ENCODE measurements around the gene TLX3. TPM values are rescaled to one million over a fixed set of nuclear protein-coding genes. Genes with fewer than 3 reads are reported as not detected.

TLX3 gene
- total and polyA plus RNA-seq, 2 of the 4 experiments (the other 2 are of a cell fraction), result not detected

GRCh38 chr5:171316258-171317121 is 7.4 kb downstream of the TLX3 start:
- Histone ChIP-seq H2BK15ac (ENCODE audit: low read depth, low read length) (no peak overlapping the region), H3K9me3 (ENCODE audit: control insufficient read depth, insufficient read depth, low read length) (peaks cover 9% of the 10 kb centered on the region; the same call in 1 of the 2 replicates), H3K4me3 (ENCODE audit: insufficient read depth, low read depth, low read length) (no peak overlapping the region), H2BK20ac (ENCODE audit: low read depth, low read length) (no peak overlapping the region), H3K27me3 (ENCODE audit: control insufficient read depth, insufficient read depth, low read length) (peaks cover 93% of the 10 kb centered on the region), H3K4me1 (ENCODE audit: control insufficient read depth, insufficient read depth, low read length) (peaks cover 3% of the 10 kb centered on the region; the same call in 1 of the 2 replicates), H3K79me1 (ENCODE audit: low read depth in 1 of 2, low read length in 2 of 2) (no peaks in the 10 kb centered on the region), H2BK5ac (ENCODE audit: low read depth, low read length, poor library complexity, severe bottlenecking) (no peak overlapping the region), H4K20me1 (ENCODE audit: insufficient read depth, low read length) (peaks cover 5% of the 10 kb centered on the region), H3K14ac (replicated peaks; ENCODE audit: low read depth, low read length) (no peak overlapping the region), H3K4me2 (ENCODE audit: low read depth, low read length) (peak overlapping the region; percentile 44; the same call in 1 of the 2 replicates), H3K36me3 (ENCODE audit: control insufficient read depth, insufficient read depth, low read length) (no peaks in the 10 kb centered on the region), H2AFZ (replicated peaks; ENCODE audit: low read length, poor library complexity) (peak overlapping the region; percentile 47), H2AK9ac (replicated peaks; ENCODE audit: low read depth, low read length, poor library complexity) (no peak overlapping the region), H4K5ac (ENCODE audit: low read depth, low read length) (no peak overlapping the region), H3K9me1 (ENCODE audit: insufficient read depth, low read length) (no peaks in the 10 kb centered on the region), H3K4ac (ENCODE audit: low read depth, low read length) (no peak overlapping the region), H4K8ac (ENCODE audit: low read depth in 2 of 2, low read length in 2 of 2) (no peak overlapping the region), H3K9ac (ENCODE audit: low read depth, low read length) (no peak overlapping the region), H2AK5ac (ENCODE audit: low read depth, low read length) (no peak overlapping the region), H3K23ac (ENCODE audit: low read depth, low read length) (no peak overlapping the region), H3K18ac (ENCODE audit: low read depth, low read length) (no peak overlapping the region), H3K56ac (ENCODE audit: extremely low read depth, insufficient read depth, low read length) (no peak overlapping the region), H2BK120ac (ENCODE audit: low read depth, low read length) (no peak overlapping the region), H3K27ac (ENCODE audit: insufficient read depth, low read length) (no peak overlapping the region), H4K91ac (ENCODE audit: insufficient read depth, low read depth, low read length) (no peak overlapping the region)
- intact Hi-C loops (cut with micrococcal nuclease) (no loop called here), dilution Hi-C loops (cut with HindIII; ENCODE audit: low sequenced_read_pairs, unreplicated experiment) (no loop called here), in situ Hi-C loops (cut with MboI; ENCODE audit: low sequenced_read_pairs) (no loop called here)
- ATAC-seq (ENCODE audit: low read depth) (peak; percentile 41; the same call in 1 of the 2 replicates), DNase-seq (peak; percentile 20)
- POLR2A ChIA-PET (ENCODE audit: unreplicated experiment), result no interaction called here
- WGBS, 2 experiments (ENCODE audit: extremely low coverage in 2 of 2, insufficient read length in 1 of 2), result 5% methylated on average over 29 of the region's 66 CpGs; no CpG with 5 or more reads in 1 of the 2 experiments
- no TSS peak for BruUV-seq (replicated peaks)
- CTCF ChIA-PET, result no interaction called here
- TF ChIP-seq ELK1 (IDR thresholded peaks at IDR 0.05; ENCODE audit: borderline replicate concordance, low read depth, low read length), result no peak
- TF ChIP-seq FOS (IDR thresholded peaks at IDR 0.05; ENCODE audit: low read depth, low read length), result no peak
- TF ChIP-seq BHLHE40 (IDR thresholded peaks at IDR 0.05; ENCODE audit: low read depth, low read length), result no peak
- TF ChIP-seq MXI1 (IDR thresholded peaks at IDR 0.05; ENCODE audit: borderline replicate concordance, low read depth, low read length), result no peak
- no peak for TF ChIP-seq MAFK (IDR thresholded peaks at IDR 0.05; ENCODE audit: low read depth, low read length)
- no peak for TF ChIP-seq POLR2A (IDR thresholded peaks at IDR 0.05; ENCODE audit: low read depth, low read length)
- TF ChIP-seq SMC3 (IDR thresholded peaks at IDR 0.05; ENCODE audit: low read depth, low read length), result no peak
- no peak for TF ChIP-seq MAZ (IDR thresholded peaks at IDR 0.05; ENCODE audit: borderline replicate concordance, low read depth, low read length)
- no peak for TF ChIP-seq CHD1 (IDR thresholded peaks at IDR 0.05; ENCODE audit: low read depth, low read length)
- no peak for TF ChIP-seq USF2 (IDR thresholded peaks at IDR 0.05; ENCODE audit: low read depth, low read length)
- TF ChIP-seq CTCF (conservative IDR thresholded peaks at IDR 0.05; ENCODE audit: low read depth, low read length), result no peak
- no peak for TF ChIP-seq RAD21 (IDR thresholded peaks at IDR 0.05; ENCODE audit: low read length)
- TF ChIP-seq CEBPB (IDR thresholded peaks at IDR 0.05; ENCODE audit: low read depth, low read length), result no peak
- TF ChIP-seq RCOR1 (IDR thresholded peaks at IDR 0.05; ENCODE audit: insufficient replicate concordance, low read length), result no peak
- no peak for TF ChIP-seq NFE2L2 (IDR thresholded peaks at IDR 0.05; ENCODE audit: low read depth, low read length)
